VCaP (cell line): Measurements from ENCODE around the gene MRPL40.

ENCODE experiments used
- H3K27ac ChIP-seq: fragments of 450-650 bp; 2 replicates; pipeline ENCODE4 v1.5.1; 2017
- CTCF ChIP-seq: fragments of 450-650 bp; conservative IDR thresholded peaks from 2 replicates; pipeline ENCODE4 v1.5.1; 2017; ENCODE audit warnings: mild to moderate bottlenecking, moderate library complexity

MRPL40 gene

DNA sequence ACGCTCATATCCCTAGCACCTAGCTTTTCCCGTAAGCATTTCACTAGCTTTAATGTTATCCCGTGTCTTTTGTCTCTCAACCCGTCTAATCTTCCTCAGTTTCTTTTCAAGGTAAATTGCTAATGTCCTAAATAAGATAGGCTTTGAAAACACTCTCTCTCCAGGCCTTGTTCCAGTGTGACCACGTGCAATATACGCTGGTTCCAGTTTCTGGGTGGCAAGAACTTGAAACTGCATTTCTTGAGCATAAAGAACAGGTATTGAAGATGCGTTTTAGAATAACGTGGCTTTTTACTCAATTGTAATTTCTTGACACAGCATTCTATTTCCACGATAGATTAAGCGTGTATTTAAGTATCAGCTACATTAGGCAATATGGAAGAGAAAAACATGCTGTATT, 48.4 kb downstream of the MRPL40 start:
- no peak for TF ChIP-seq CTCF
- peak overlapping the region; percentile 99; the same call in 1 of the 2 replicates for H3K27ac ChIP-seq

GRCh38 chr22:19482297-19482696, 50.0 kb downstream of the MRPL40 start:
- TF ChIP-seq CTCF, result no peak
- H3K27ac ChIP-seq, result no peak overlapping the region

GRCh38 chr22:19483481-19484244, 51.3 kb downstream of the MRPL40 start:
- no peak overlapping the region for H3K27ac ChIP-seq

More at GRCh38 chr22:19483481-19484244, 51.3 kb downstream of the MRPL40 start:
- no peak for TF ChIP-seq CTCF
